Colonic mucosa (tissue), 4 donors: ENCODE measurements around the gene CACNB4. TPM values are rescaled to one million over a fixed set of nuclear protein-coding genes. Genes with fewer than 3 reads are reported as not detected.
"Not testable (repeated sequence)": the region's sequence is repeated elsewhere in the genome, so short reads cannot be mapped to it uniquely, and the experiment has no call there.

Experiments used
- DNase-seq: peaks from one replicate; pipeline ENCODE4 v3.0.0-alpha.2; 2020
- H3K27ac ChIP-seq: fragments of 200-600 bp; one replicate; pipeline ENCODE4 v1.8.0; 2021
- H3K27me3 ChIP-seq: fragments of 200-600 bp; one replicate; pipeline ENCODE4 v1.8.0; 2021
- H3K36me3 ChIP-seq: fragments of 200-600 bp; one replicate; pipeline ENCODE4 v1.8.0; 2021
- H3K4me1 ChIP-seq: fragments of 200-600 bp; one replicate; pipeline ENCODE4 v1.8.0; 2021; ENCODE audit warnings: mild to moderate bottlenecking
- H3K4me3 ChIP-seq: fragments of 200-600 bp; one replicate; pipeline ENCODE4 v1.8.0; 2021
- H3K9ac ChIP-seq, 2 donors: one replicate each; pipeline ENCODE4 v1.7.0; 2013; ENCODE audit warnings: control low read depth in 2 of 2, low read depth in 2 of 2, low read length in 2 of 2
- H3K9me3 ChIP-seq: fragments of 200-600 bp; one replicate; pipeline ENCODE4 v1.8.0; 2021
- CTCF ChIP-seq: fragments of 200-600 bp; IDR thresholded peaks from one replicate; pipeline ENCODE4 v1.8.0; 2022; ENCODE audit warnings: antibody characterized with exemption, mild to moderate bottlenecking
- intact Hi-C: fragments of 100-400 bp; cut with DNase I; formaldehyde crosslinking; loops from one replicate; pipeline ENCODE4 v1.14.1; 2022
- total RNA-seq, 2 donors: library from RNA; stranded (reverse); fragmentation: NEBNext Ultra II Directional in 1 of 2; extraction: Animal tissue kit (Norgen Biotek cat#: 25700) in 1 of 2; gene quantifications; one replicate each; pipeline ENCODE4 v1.2.1, GENCODE V29; 2021
- donor health status: healthy.
- donor health status: DM: no; HTN: no; CAD: no.
- donor health status: DM: no; HTN: no; CAD: no.

CACNB4 gene
- total RNA-seq, 2 donors from 2014 or later = 0.44 to 1.0 TPM

- no peaks in the 10 kb centered on the region for H3K9me3 ChIP-seq
- no peaks in the 10 kb centered on the region for H3K36me3 ChIP-seq
- no peak for DNase-seq
- intact Hi-C loops = no loop called here
- H3K27me3 ChIP-seq = no peaks in the 10 kb centered on the region
- no peak overlapping the region for H3K9ac ChIP-seq
- H3K4me1 ChIP-seq = no peaks in the 10 kb centered on the region
- H3K27ac ChIP-seq = no peak overlapping the region
- no peak overlapping the region for H3K4me3 ChIP-seq
- TF ChIP-seq CTCF = no peak
Observed at GRCh38 chr2:152028182-152028862, 70.5 kb downstream of the CACNB4 start.

- no peak overlapping the region for H3K27ac ChIP-seq
- H3K27me3 ChIP-seq = no peaks in the 10 kb centered on the region
- TF ChIP-seq CTCF = peak; percentile 95
- no peak overlapping the region for H3K4me3 ChIP-seq
- H3K4me1 ChIP-seq = no peaks in the 10 kb centered on the region
- intact Hi-C loops = no loop called here
- no peak overlapping the region for H3K9ac ChIP-seq
- peak; percentile 84 for DNase-seq
- no peaks in the 10 kb centered on the region for H3K36me3 ChIP-seq
- H3K9me3 ChIP-seq = no peaks in the 10 kb centered on the region
Observed at GRCh38 chr2:152025678-152026287, 73.1 kb downstream of the CACNB4 start.

GRCh38 chr2:152024477-152024876, 74.4 kb downstream of the CACNB4 start:
- H3K4me1 ChIP-seq = no peaks in the 10 kb centered on the region
- intact Hi-C loops = no loop called here
- H3K27me3 ChIP-seq = no peaks in the 10 kb centered on the region
- no peak for TF ChIP-seq CTCF
- no peaks in the 10 kb centered on the region for H3K36me3 ChIP-seq
- H3K27ac ChIP-seq = no peak overlapping the region
- H3K9me3 ChIP-seq = no peaks in the 10 kb centered on the region
- H3K9ac ChIP-seq = no peak overlapping the region
- no peak for DNase-seq
- no peak overlapping the region for H3K4me3 ChIP-seq

- no peak for TF ChIP-seq CTCF
- Histone ChIP-seq H3K36me3 (no peaks in the 10 kb centered on the region), H3K4me1 (no peaks in the 10 kb centered on the region), H3K4me3 (no peak overlapping the region), H3K27ac (no peak overlapping the region), H3K9ac (no peak overlapping the region), H3K27me3 (no peaks in the 10 kb centered on the region), H3K9me3 (no peaks in the 10 kb centered on the region)
- intact Hi-C loops = no loop called here
- no peak for DNase-seq
Observed at GRCh38 chr2:152022090-152022489, 76.8 kb downstream of the CACNB4 start.

- DNase-seq, H3K4me3 ChIP-seq, H3K9me3 ChIP-seq, H3K27me3 ChIP-seq, H3K36me3 ChIP-seq, H3K4me1 ChIP-seq, H3K27ac ChIP-seq, H3K9ac ChIP-seq, intact Hi-C loops: not testable (repeated sequence)
Observed at GRCh38 chr2:152021001-152021400, 77.8 kb downstream of the CACNB4 start.

GRCh38 chr2:152019732-152020131, 79.1 kb downstream of the CACNB4 start:
- DNase-seq = no peak
- TF ChIP-seq CTCF = no peak
- H3K36me3 ChIP-seq = no peaks in the 10 kb centered on the region
- no peak overlapping the region for H3K27ac ChIP-seq
- no peak overlapping the region for H3K9ac ChIP-seq
- no peaks in the 10 kb centered on the region for H3K4me1 ChIP-seq
- no peaks in the 10 kb centered on the region for H3K9me3 ChIP-seq
- no peaks in the 10 kb centered on the region for H3K27me3 ChIP-seq
- no peak overlapping the region for H3K4me3 ChIP-seq
- intact Hi-C loops = no loop called here
